NCI-H2227 treated with DMSO at 0.1 percent for 48 hours (cell line): Measurements from ENCODE around the gene CCT2.

ENCODE experiments used
- DNase-seq: peaks from one replicate; lab custom pipeline; 2025; lab: John Stamatoyannopoulos, UW

The CCT2 gene

DNA sequence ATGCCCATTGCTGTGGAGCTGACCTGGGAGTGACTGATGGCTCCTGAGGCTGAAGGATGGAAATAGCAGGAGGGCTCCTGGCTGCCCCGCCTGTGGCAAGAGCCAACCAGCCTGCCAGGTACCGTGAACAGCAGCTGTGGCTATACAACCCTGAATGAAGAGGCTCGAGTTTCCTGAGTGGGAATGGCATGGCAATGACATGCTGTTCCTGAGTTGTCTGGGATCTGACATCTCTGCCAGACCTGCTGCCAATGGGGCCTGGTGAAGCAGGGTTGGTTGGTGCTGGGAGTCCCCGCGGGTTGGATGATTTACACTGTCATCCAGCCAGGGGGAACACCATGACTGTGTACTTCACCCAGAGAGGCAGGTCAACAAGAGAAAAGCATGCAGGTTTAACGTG is 57.3 kb downstream of the CCT2 start:
- no peak for DNase-seq

DNA sequence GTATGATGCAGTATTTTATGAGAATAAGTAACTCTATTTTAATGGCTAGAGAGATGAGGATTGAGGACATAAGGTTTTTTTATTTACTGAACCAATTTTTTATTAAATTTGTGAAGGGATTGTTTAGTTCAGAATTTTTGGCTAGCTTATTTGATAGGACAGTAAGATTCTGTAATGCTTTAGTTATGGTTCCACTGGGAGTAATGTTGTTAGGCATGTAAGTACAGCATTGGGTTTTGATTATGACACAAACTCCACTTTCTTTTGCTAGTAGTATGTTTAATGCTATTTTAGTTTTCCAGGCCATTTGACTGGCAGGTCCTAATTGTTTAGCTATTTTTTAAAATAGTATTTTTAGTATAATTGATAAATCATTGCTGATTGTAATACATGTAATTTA is 59.3 kb downstream of the CCT2 start:
- no peak for DNase-seq

DNA sequence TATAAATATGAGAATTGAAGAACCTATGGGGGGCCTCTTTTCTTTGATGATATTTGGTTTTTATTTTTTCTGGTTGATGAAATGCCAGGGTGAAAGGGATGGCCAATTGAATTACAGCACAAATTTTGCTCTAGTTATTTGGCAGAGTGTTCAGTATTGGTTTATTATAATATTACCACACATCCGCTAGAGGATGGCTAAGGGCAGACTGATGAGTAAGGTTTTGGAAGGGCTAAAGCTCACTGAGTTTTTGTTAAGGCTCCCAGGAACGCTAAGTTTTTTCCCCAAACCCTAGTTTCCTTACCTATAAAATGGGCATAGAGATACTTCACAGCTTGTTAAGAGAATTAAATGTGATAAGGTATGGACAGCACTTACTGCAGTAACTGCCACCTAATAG is 59.8 kb downstream of the CCT2 start:
- no peak for DNase-seq

DNA sequence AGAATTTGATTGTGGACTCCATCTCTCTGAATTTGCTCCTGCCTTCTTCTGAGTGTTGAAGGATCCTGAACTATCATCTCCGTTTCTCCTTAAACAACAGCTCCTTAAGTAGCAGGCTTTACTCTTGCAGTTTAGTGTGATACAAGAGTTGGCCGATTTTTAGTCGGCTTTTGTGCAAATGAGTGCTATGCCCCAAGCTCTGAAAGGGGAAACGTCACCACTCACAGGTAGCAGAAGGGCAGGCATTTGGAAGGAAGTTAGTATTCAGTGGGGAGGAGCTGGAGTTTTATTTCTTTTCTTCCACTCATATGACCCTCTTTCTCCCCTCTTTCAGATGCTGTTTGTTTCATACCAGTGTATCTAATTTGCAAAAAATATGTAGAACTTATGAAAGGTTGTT is 61.9 kb downstream of the CCT2 start:
- DNase-seq: no peak

GRCh38 chr12:69648476-69648875 is 63.2 kb downstream of the CCT2 start:
- DNase-seq: no peak

- no peak for DNase-seq
These were observed 64.3 kb downstream of the CCT2 start for GRCh38 chr12:69649529-69649928.
